ENCODE measurements around the gene MNS1.

DNA sequence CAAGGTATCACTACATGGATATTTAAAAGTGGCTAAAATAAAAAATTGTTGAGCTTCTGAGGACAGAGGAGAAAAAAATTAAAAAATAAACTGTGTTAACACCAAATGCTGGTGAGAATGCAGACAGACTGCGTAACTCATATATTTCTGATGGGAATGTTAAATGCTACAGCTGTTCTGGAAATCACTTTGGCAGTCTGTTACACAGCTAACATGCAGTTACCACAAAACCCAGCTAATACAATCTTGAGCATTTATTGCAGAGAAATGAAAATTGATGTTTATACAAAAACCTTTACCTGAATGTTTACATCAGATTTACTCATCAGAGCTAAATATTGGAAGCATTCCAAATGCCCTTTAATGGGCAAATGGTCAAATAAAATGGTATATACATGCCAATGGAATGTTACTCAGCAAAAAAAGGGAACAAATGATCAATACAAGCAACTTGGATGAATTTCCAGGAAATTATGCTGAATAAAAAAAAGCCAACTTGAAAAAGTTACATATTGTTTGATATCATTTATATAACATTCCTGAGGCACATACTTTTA lies 24.6 kb downstream of the MNS1 start:
- no peak for TF ChIP-seq EZH2 (IDR thresholded peaks at IDR 0.05; ENCODE audit: insufficient read depth, low read length)
- TF ChIP-seq, protein P1, sequence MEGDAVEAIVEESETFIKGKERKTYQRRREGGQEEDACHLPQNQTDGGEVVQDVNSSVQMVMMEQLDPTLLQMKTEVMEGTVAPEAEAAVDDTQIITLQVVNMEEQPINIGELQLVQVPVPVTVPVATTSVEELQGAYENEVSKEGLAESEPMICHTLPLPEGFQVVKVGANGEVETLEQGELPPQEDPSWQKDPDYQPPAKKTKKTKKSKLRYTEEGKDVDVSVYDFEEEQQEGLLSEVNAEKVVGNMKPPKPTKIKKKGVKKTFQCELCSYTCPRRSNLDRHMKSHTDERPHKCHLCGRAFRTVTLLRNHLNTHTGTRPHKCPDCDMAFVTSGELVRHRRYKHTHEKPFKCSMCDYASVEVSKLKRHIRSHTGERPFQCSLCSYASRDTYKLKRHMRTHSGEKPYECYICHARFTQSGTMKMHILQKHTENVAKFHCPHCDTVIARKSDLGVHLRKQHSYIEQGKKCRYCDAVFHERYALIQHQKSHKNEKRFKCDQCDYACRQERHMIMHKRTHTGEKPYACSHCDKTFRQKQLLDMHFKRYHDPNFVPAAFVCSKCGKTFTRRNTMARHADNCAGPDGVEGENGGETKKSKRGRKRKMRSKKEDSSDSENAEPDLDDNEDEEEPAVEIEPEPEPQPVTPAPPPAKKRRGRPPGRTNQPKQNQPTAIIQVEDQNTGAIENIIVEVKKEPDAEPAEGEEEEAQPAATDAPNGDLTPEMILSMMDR (IDR thresholded peaks at IDR 0.05; ENCODE audit: insufficient read depth, low read depth, low read length), result no peak
